HFFc6 (cell line): Measurements from ENCODE around the gene ABHD5. TPM values are rescaled to one million over a fixed set of nuclear protein-coding genes. Genes with fewer than 3 reads are reported as not detected.

Source experiments
- DNase-seq: peaks from one replicate; pipeline ENCODE4 v3.0.0-alpha.2; 2018
- H3K27ac Mint-ChIP-seq: 2 replicates; pipeline ENCODE4 v1.8.0; 2020; ENCODE audit warnings: mild to moderate bottlenecking, mixed read lengths
- H3K27me3 Mint-ChIP-seq: 2 replicates; pipeline ENCODE4 v1.8.0; 2021; ENCODE audit warnings: mild to moderate bottlenecking, moderate library complexity, mixed read lengths; ENCODE audit not compliant: insufficient read depth
- H3K36me3 Mint-ChIP-seq: 2 replicates; pipeline ENCODE4 v1.8.0; 2021; ENCODE audit warnings: low read depth, mixed read lengths
- H3K4me1 Mint-ChIP-seq: 2 replicates; pipeline ENCODE4 v1.8.0; 2020; ENCODE audit warnings: low read depth, mixed read lengths
- H3K4me3 Mint-ChIP-seq: 2 replicates; pipeline ENCODE4 v1.8.0; 2020; ENCODE audit warnings: mild to moderate bottlenecking, moderate library complexity, mixed read lengths
- H3K9me3 Mint-ChIP-seq: 2 replicates; pipeline ENCODE4 v1.8.0; 2020; ENCODE audit warnings: mild to moderate bottlenecking, mixed read lengths
- CTCF ChIP-seq: fragments of 200-600 bp; sonication (generic); IDR thresholded peaks from 2 replicates; pipeline ENCODE4 v1.5.0; 2021; ENCODE audit warnings: antibody characterized with exemption, mild to moderate bottlenecking
- total RNA-seq, 6 experiments: library from RNA; stranded (reverse); fragmentation: NEBNext Ultra II Directional; extraction: Animal tissue kit (Norgen Biotek cat#: 25700); gene quantifications; 2 replicates in 1 of 6; 3 replicates in 5 of 6; pipeline ENCODE4 v1.2.3, GENCODE V29; 2021

ABHD5 gene
- total RNA-seq, 6 experiments from 2014 or later: 16.0 to 25.8 (median 18.1) TPM

GRCh38 chr3:43770426-43771103 lies 79.8 kb downstream of the ABHD5 start:
- DNase-seq: peak; percentile 50
- Mint-ChIP-seq H3K4me3 (peak overlapping the region; percentile 6; the same call in 1 of the 2 replicates), H3K9me3 (no peaks in the 10 kb centered on the region), H3K27me3 (peaks cover 2% of the 10 kb centered on the region), H3K4me1 (peaks cover 57% of the 10 kb centered on the region), H3K27ac (peak overlapping the region; percentile 20; the same call in 1 of the 2 replicates), H3K36me3 (no peaks in the 10 kb centered on the region)
- no peak for TF ChIP-seq CTCF

DNA sequence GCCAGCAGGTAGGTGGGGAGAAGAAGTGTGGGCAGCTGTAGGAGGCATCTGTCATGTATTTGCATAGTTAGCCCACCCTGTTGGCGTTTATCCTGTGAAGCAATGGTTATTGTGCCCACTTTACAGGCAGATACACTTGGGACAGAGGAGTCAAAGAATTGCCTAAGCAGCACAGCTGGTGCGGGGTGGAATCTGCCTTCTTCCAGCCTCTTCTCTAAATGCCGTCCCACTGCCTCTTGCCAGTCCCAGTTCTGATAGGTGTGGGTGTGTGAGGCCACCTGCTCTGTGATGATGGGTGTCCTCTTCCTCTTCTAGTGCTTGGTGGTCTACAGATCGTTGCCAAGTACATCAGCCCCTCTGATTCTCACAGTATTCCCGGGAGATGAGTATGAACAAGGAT lies 80.9 kb downstream of the ABHD5 start:
- TF ChIP-seq CTCF: no peak
- Mint-ChIP-seq H3K27ac (no peak overlapping the region), H3K36me3 (no peaks in the 10 kb centered on the region), H3K27me3 (peaks cover 6% of the 10 kb centered on the region), H3K9me3 (no peaks in the 10 kb centered on the region), H3K4me3 (no peak overlapping the region), H3K4me1 (peaks cover 47% of the 10 kb centered on the region)
- DNase-seq: no peak

- DNase-seq: no peak
- Mint-ChIP-seq H3K27me3 (peaks cover 12% of the 10 kb centered on the region), H3K4me1 (peaks cover 28% of the 10 kb centered on the region), H3K4me3 (no peak overlapping the region), H3K36me3 (no peaks in the 10 kb centered on the region), H3K9me3 (no peaks in the 10 kb centered on the region), H3K27ac (peak overlapping the region; percentile 45; the same call in 1 of the 2 replicates)
- no peak for TF ChIP-seq CTCF
Observed at GRCh38 chr3:43773273-43774094, 82.7 kb downstream of the ABHD5 start.

DNA sequence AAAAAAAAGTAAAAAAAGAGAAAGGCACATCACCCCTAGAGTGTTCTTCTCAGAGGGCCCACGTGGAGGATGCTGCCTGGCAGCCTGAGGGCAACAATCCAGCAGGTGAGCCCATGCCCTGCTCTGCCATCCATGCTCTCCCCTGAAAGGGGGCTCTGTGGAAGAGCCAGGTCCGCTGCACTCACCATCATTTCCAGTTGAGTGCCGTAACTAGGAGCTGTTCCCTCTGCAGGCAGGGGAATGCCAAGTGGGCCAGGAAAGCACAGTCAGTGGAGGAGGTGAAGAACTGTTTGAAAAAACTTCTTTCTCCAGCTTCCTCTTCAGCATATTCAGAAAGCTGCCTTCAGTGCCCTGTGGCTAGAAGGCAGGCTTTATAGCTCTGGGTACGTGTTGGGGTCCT lies 84.1 kb downstream of the ABHD5 start:
- Mint-ChIP-seq H3K4me3 (no peak overlapping the region), H3K27ac (no peak overlapping the region), H3K4me1 (peaks cover 15% of the 10 kb centered on the region), H3K9me3 (no peaks in the 10 kb centered on the region), H3K27me3 (peaks cover 13% of the 10 kb centered on the region), H3K36me3 (no peaks in the 10 kb centered on the region)
- no peak for DNase-seq
- TF ChIP-seq CTCF: no peak

GRCh38 chr3:43776101-43776500 lies 85.4 kb downstream of the ABHD5 start:
- no peaks in the 10 kb centered on the region for H3K9me3 Mint-ChIP-seq
- no peak for TF ChIP-seq CTCF
- peaks cover 13% of the 10 kb centered on the region for H3K27me3 Mint-ChIP-seq
- no peak for DNase-seq
- peaks cover 2% of the 10 kb centered on the region for H3K4me1 Mint-ChIP-seq
- no peaks in the 10 kb centered on the region for H3K36me3 Mint-ChIP-seq
- H3K4me3 Mint-ChIP-seq: no peak overlapping the region
- H3K27ac Mint-ChIP-seq: no peak overlapping the region
